Nephron progenitor cell (in vitro differentiated cells): ENCODE results near the gene TFR2.

Source experiments
- DNase-seq: peaks from one replicate; pipeline ENCODE4 v3.0.0; 2021
- H3K27ac Mint-ChIP-seq: 2 replicates; pipeline ENCODE4 v1.8.0; 2021; ENCODE audit warnings: mild to moderate bottlenecking, moderate library complexity, mixed read lengths
- H3K27me3 Mint-ChIP-seq: 2 replicates; pipeline ENCODE4 v1.8.0; 2021; ENCODE audit warnings: mild to moderate bottlenecking, low read depth, mixed read lengths; ENCODE audit not compliant: poor library complexity
- H3K36me3 Mint-ChIP-seq: 2 replicates; pipeline ENCODE4 v1.8.0; 2021; ENCODE audit warnings: low read depth, mixed read lengths
- H3K4me1 Mint-ChIP-seq: 2 replicates; pipeline ENCODE4 v1.8.0; 2021; ENCODE audit warnings: mixed read lengths
- H3K4me3 Mint-ChIP-seq: 2 replicates; pipeline ENCODE4 v1.8.0; 2021; ENCODE audit warnings: mild to moderate bottlenecking, moderate library complexity, mixed read lengths
- H3K9me3 Mint-ChIP-seq: 2 replicates; pipeline ENCODE4 v1.8.0; 2021; ENCODE audit warnings: mild to moderate bottlenecking, moderate library complexity, mixed read lengths
- CTCF ChIP-seq: fragments of 200-600 bp; sonication (generic); IDR thresholded peaks from 2 replicates; pipeline ENCODE4 v1.5.0; 2021; ENCODE audit warnings: antibody characterized with exemption

Gene TFR2

GRCh38 chr7:100586266-100587025 is 54.9 kb downstream of the TFR2 start, which contains the start of gene FBXO24:
TSS of gene FBXO24 (plus strand) at chr7:100586328. CDS start at chr7:100586626, 298 bp downstream.
- H3K36me3 Mint-ChIP-seq = no peaks in the 10 kb centered on the region
- no peak for TF ChIP-seq CTCF

GRCh38 chr7:100585511-100586265 is 55.7 kb downstream of the TFR2 start, which contains the start of gene LRCH4:
TSS of gene LRCH4 (minus strand) at chr7:100586129. CDS start at chr7:100586100, 29 bp downstream.
- Mint-ChIP-seq H3K9me3 (no peaks in the 10 kb centered on the region), H3K36me3 (no peaks in the 10 kb centered on the region), H3K4me1 (peaks cover 67% of the 10 kb centered on the region), H3K27me3 (no peaks in the 10 kb centered on the region), H3K27ac (peak within 1 kb of the TSS; percentile 99), H3K4me3 (peak within 1 kb of the TSS; percentile 100)
- no peak for TF ChIP-seq CTCF
- no peak for DNase-seq

More at GRCh38 chr7:100586266-100587025, 54.9 kb downstream of the TFR2 start, which contains the start of gene FBXO24:
- Mint-ChIP-seq H3K27ac (peak within 1 kb of the TSS; percentile 99), H3K4me1 (peaks cover 75% of the 10 kb centered on the region), H3K27me3 (no peaks in the 10 kb centered on the region), H3K9me3 (no peaks in the 10 kb centered on the region), H3K4me3 (peak within 1 kb of the TSS; percentile 100)
- DNase-seq = peak; percentile 98

GRCh38 chr7:100584683-100585510 is 56.5 kb downstream of the TFR2 start:
- peak overlapping the region; percentile 99 for H3K27ac Mint-ChIP-seq
- no peak for TF ChIP-seq CTCF
- H3K9me3 Mint-ChIP-seq = no peaks in the 10 kb centered on the region
- no peaks in the 10 kb centered on the region for H3K36me3 Mint-ChIP-seq
- DNase-seq = peak; percentile 57
- H3K4me1 Mint-ChIP-seq = peaks cover 59% of the 10 kb centered on the region
- peak overlapping the region; percentile 100 for H3K4me3 Mint-ChIP-seq
- no peaks in the 10 kb centered on the region for H3K27me3 Mint-ChIP-seq

- peak overlapping the region; percentile 100 for H3K4me3 Mint-ChIP-seq
- H3K27me3 Mint-ChIP-seq = no peaks in the 10 kb centered on the region
- peak overlapping the region; percentile 99 for H3K27ac Mint-ChIP-seq
- no peak for TF ChIP-seq CTCF
- no peak for DNase-seq
- H3K9me3 Mint-ChIP-seq = no peaks in the 10 kb centered on the region
- H3K36me3 Mint-ChIP-seq = peaks cover under 1% of the 10 kb centered on the region
- peaks cover 52% of the 10 kb centered on the region for H3K4me1 Mint-ChIP-seq
Measured at GRCh38 chr7:100584054-100584682, 57.2 kb downstream of the TFR2 start.
